ENCODE data around the gene CD9. TPM values are rescaled to one million over a fixed set of nuclear protein-coding genes. Genes with fewer than 3 reads are reported as not detected.

Gene CD9
- total and polyA plus RNA-seq, 8 donors: 100 to 512 (median 121) TPM

GRCh38 chr12:6222078-6222654 lies 22.0 kb downstream of the CD9 start:
- intact Hi-C loops (cut with DNase I): no loop called here

GRCh38 chr12:6223545-6223944 lies 23.3 kb downstream of the CD9 start:
- Histone ChIP-seq H3K4me1 (peaks cover 28 to 77% of the 10 kb centered on the region in 2 donors), H3K27ac (peak overlapping the region; percentile 13 to 67), H3K36me3 (peaks cover 0 to 29% of the 10 kb centered on the region in 2 donors), H3K27me3 (no peaks in the 10 kb centered on the region), H3K4me3 (no peak overlapping the region), H3K9me3 (no peaks in the 10 kb centered on the region)
- intact Hi-C loops (cut with DNase I): no loop called here
- no peak for TF ChIP-seq CTCF (IDR thresholded peaks at IDR 0.05)
- DNase-seq: no peak
- no peak for ATAC-seq

More at GRCh38 chr12:6222078-6222654, 22.0 kb downstream of the CD9 start:
- TF ChIP-seq CTCF (IDR thresholded peaks at IDR 0.05): no peak
- Histone ChIP-seq H3K36me3 (peaks cover 0 to 18% of the 10 kb centered on the region in 2 donors), H3K9me3 (no peaks in the 10 kb centered on the region), H3K4me1 (peaks cover 23 to 74% of the 10 kb centered on the region in 2 donors), H3K27me3 (no peaks in the 10 kb centered on the region), H3K27ac (peak overlapping the region in 1 of 2 donors; percentile 26), H3K4me3 (no peak overlapping the region)
- no peak for DNase-seq
- peak; percentile 13 for ATAC-seq

GRCh38 chr12:6224550-6224949 lies 24.4 kb downstream of the CD9 start:
- peaks cover 36 to 84% of the 10 kb centered on the region in 2 donors for H3K4me1 ChIP-seq
- H3K36me3 ChIP-seq: peaks cover 0 to 28% of the 10 kb centered on the region in 2 donors
- no peaks in the 10 kb centered on the region for H3K27me3 ChIP-seq
- TF ChIP-seq CTCF (IDR thresholded peaks at IDR 0.05): no peak
- H3K27ac ChIP-seq: no peak overlapping the region
- DNase-seq (no peak), ATAC-seq (no peak)
- H3K9me3 ChIP-seq: no peaks in the 10 kb centered on the region
- intact Hi-C loops (cut with DNase I): no loop called here
- H3K4me3 ChIP-seq: no peak overlapping the region

GRCh38 chr12:6225630-6226001 lies 25.4 kb downstream of the CD9 start:
- Histone ChIP-seq H3K27me3 (no peaks in the 10 kb centered on the region), H3K36me3 (peaks cover 0 to 23% of the 10 kb centered on the region in 2 donors), H3K4me1 (peaks cover 46 to 89% of the 10 kb centered on the region in 2 donors), H3K4me3 (no peak overlapping the region), H3K9me3 (no peaks in the 10 kb centered on the region), H3K27ac (peak overlapping the region; percentile 88 to 89)
- DNase-seq (no peak), ATAC-seq (no peak)
- TF ChIP-seq CTCF (IDR thresholded peaks at IDR 0.05): no peak
- intact Hi-C loops (cut with DNase I): no loop called here

- Histone ChIP-seq H3K9me3 (no peaks in the 10 kb centered on the region), H3K4me3 (no peak overlapping the region), H3K27me3 (no peaks in the 10 kb centered on the region), H3K36me3 (peaks cover 0 to 23% of the 10 kb centered on the region in 2 donors), H3K4me1 (peaks cover 52 to 89% of the 10 kb centered on the region in 2 donors), H3K27ac (peak overlapping the region; percentile 88 to 89)
- DNase-seq: peak in 2 of 4 donors; percentile 73 to 80
- ATAC-seq: peak; percentile 28
- TF ChIP-seq CTCF (IDR thresholded peaks at IDR 0.05): no peak
- intact Hi-C loops (cut with DNase I): no loop called here
These were observed 25.9 kb downstream of the CD9 start for GRCh38 chr12:6226002-6226678.
